Right lobe of liver (tissue), 6 donors: ENCODE measurements around the gene KIF19. TPM values are rescaled to one million over a fixed set of nuclear protein-coding genes. Genes with fewer than 3 reads are reported as not detected.

Experiments used
- ATAC-seq, 4 donors: fragments of 200-7000 bp; cut with Tn5 transposase; one replicate each; pipeline ENCODE4 v1.9.1; 2020; ENCODE audit warnings: mild to moderate bottlenecking in 4 of 4, moderate library complexity in 4 of 4
- DNase-seq, 3 donors: peaks; one replicate each; pipeline ENCODE4 v3.0.0-alpha.2; 2020
- H3K27ac ChIP-seq, 3 donors: fragments of 200-600 bp; one replicate each; pipeline ENCODE4 v1.8.0; 2022
- H3K27me3 ChIP-seq, 2 donors: fragments of 200-600 bp; one replicate each; pipeline ENCODE4 v1.8.0; 2022
- H3K36me3 ChIP-seq, 4 donors: fragments of 200-600 bp; sonication (generic) in 1 of 4; one replicate each; pipeline versions ENCODE4 v1.5.1 to v1.8.0; 2017 to 2022; ENCODE audit warnings: control low read depth in 1 of 4
- H3K4me1 ChIP-seq, 4 donors: fragments of 200-600 bp; sonication (generic) in 1 of 4; one replicate each; pipeline versions ENCODE4 v1.5.1 to v1.8.0; 2017 to 2022; ENCODE audit warnings: control low read depth in 1 of 4
- H3K4me3 ChIP-seq, 3 donors: fragments of 200-600 bp; one replicate each; pipeline ENCODE4 v1.8.0; 2022
- H3K9me3 ChIP-seq, 4 donors: fragments of 200-600 bp; sonication (generic) in 1 of 4; one replicate each; pipeline versions ENCODE4 v1.5.1 to v1.8.0; 2017 to 2022; ENCODE audit warnings: control low read depth in 1 of 4
- CTCF ChIP-seq, 4 donors: fragments of 200-600 bp in 3 of 4; fragments of 450-650 bp in 1 of 4; IDR thresholded peaks; one replicate each; pipeline versions ENCODE4 v1.5.1 to v1.8.0; 2016 to 2022; ENCODE audit warnings: antibody characterized with exemption in 4 of 4, mild to moderate bottlenecking in 2 of 4
- POLR2A ChIP-seq: fragments of 450-650 bp; IDR thresholded peaks from one replicate; pipeline ENCODE4 v1.6.1; 2017; ENCODE audit warnings: antibody characterized with exemption, mild to moderate bottlenecking
- WGBS: methylation state at CpG from one replicate; pipeline ENCODE4 v1.1.6; 2018; ENCODE audit warnings: low coverage, low lambda C conversion rate; ENCODE audit not compliant: insufficient coverage; ENCODE audit errors: missing lambda C conversion rate; 5-methylcytosine and 5-hydroxymethylcytosine counted together
- intact Hi-C, 2 donors: fragments of 100-400 bp; cut with DNase I; formaldehyde crosslinking; loops; one replicate each; pipeline versions ENCODE4 v1.11.2 to v1.14.1; 2022
- total RNA-seq, 6 experiments: library from RNA; depleted of rRNA in 2 of 6; stranded (reverse); fragments of >200 nt in 2 of 6; fragmentation: NEBNext Ultra II Directional in 3 of 6; extraction: Animal tissue kit (Norgen Biotek cat#: 25700) in 3 of 6; gene quantifications; one replicate each; pipeline versions ENCODE4 v1.1.0 to v1.2.4, GENCODE V29; 2016 to 2023
- donor health status: DM: no; HTN: yes; CAD: no.
- donor health status: DM: no; HTN: no; CAD: no.
- donor health status: DM: no; HTN: no; CAD: no.
- donor health status: DM: no; HTN: yes; CAD: no.
- donor health status: DM: no; HTN: yes; CAD: no.

Gene KIF19
- total RNA-seq, 6 experiments from 2014 or later, result 0.31 to 1.1 (median 0.64) TPM

GRCh38 chr17:74305865-74306654, 20.0 kb upstream of the KIF19 start:
- 36% methylated on average over 9 of the region's 10 CpGs for WGBS
- Histone ChIP-seq H3K9me3 (no peaks in the 10 kb centered on the region), H3K4me3 (no peak overlapping the region), H3K4me1 (no peaks in the 10 kb centered on the region), H3K36me3 (no peaks in the 10 kb centered on the region), H3K27me3 (no peaks in the 10 kb centered on the region), H3K27ac (no peak overlapping the region)
- TF ChIP-seq POLR2A, result no peak
- TF ChIP-seq CTCF (IDR thresholded peaks at IDR 0.05), result no peak
- DNase-seq (no peak), ATAC-seq (no peak)
- intact Hi-C loops, result loop anchor here in 1 of 2 donors (10.0 kb wide), 1 partner anchor 59 kb away; the partner anchor contains the start of genes BTBD17 and GPR142

- no peaks in the 10 kb centered on the region for H3K4me1 ChIP-seq
- TF ChIP-seq CTCF (IDR thresholded peaks at IDR 0.05), result no peak
- no peak for TF ChIP-seq POLR2A
- intact Hi-C loops, result loop anchor here in 1 of 2 donors (10.0 kb wide), 1 partner anchor 57 kb away; the partner anchor contains the start of genes BTBD17 and GPR142
- no peaks in the 10 kb centered on the region for H3K9me3 ChIP-seq
- WGBS, result 63% methylated on average over 12 of the region's 15 CpGs
- no peaks in the 10 kb centered on the region for H3K27me3 ChIP-seq
- no peak overlapping the region for H3K4me3 ChIP-seq
- peak; percentile 65 to 84 (median 77) for ATAC-seq
- H3K36me3 ChIP-seq, result no peaks in the 10 kb centered on the region
- DNase-seq, result peak in 1 of 3 donors; percentile 44
- no peak overlapping the region for H3K27ac ChIP-seq
Observed at GRCh38 chr17:74307984-74308773, 17.8 kb upstream of the KIF19 start.

- 40% methylated on average over 3 of the region's 12 CpGs for WGBS
- no peak for DNase-seq
- Histone ChIP-seq H3K4me1 (no peaks in the 10 kb centered on the region), H3K9me3 (no peaks in the 10 kb centered on the region), H3K27ac (no peak overlapping the region), H3K27me3 (no peaks in the 10 kb centered on the region), H3K36me3 (no peaks in the 10 kb centered on the region), H3K4me3 (no peak overlapping the region)
- no peak for TF ChIP-seq CTCF (IDR thresholded peaks at IDR 0.05)
- TF ChIP-seq POLR2A, result no peak
- ATAC-seq, result no peak
- intact Hi-C loops, result loop anchor here in 1 of 2 donors (10.0 kb wide), 1 partner anchor 55 kb away; the partner anchor contains the start of genes BTBD17 and GPR142
Observed at GRCh38 chr17:74309902-74310301, 16.1 kb upstream of the KIF19 start.

GRCh38 chr17:74314877-74315276, 11.1 kb upstream of the KIF19 start:
- Histone ChIP-seq H3K27me3 (no peaks in the 10 kb centered on the region), H3K4me1 (no peaks in the 10 kb centered on the region), H3K9me3 (no peaks in the 10 kb centered on the region), H3K36me3 (no peaks in the 10 kb centered on the region), H3K27ac (no peak overlapping the region), H3K4me3 (no peak overlapping the region)
- no peak for DNase-seq
- WGBS, result 79% methylated on average over 10 of the region's 15 CpGs
- ATAC-seq, result no peak
- intact Hi-C loops, result no loop called here
- TF ChIP-seq CTCF (IDR thresholded peaks at IDR 0.05), result no peak
- TF ChIP-seq POLR2A, result no peak
